ENCODE measurements around the gene ZNG1F.
"Not testable (repeated sequence)": the region's sequence is repeated elsewhere in the genome, so short reads cannot be mapped to it uniquely, and the experiment has no call there.

DNA sequence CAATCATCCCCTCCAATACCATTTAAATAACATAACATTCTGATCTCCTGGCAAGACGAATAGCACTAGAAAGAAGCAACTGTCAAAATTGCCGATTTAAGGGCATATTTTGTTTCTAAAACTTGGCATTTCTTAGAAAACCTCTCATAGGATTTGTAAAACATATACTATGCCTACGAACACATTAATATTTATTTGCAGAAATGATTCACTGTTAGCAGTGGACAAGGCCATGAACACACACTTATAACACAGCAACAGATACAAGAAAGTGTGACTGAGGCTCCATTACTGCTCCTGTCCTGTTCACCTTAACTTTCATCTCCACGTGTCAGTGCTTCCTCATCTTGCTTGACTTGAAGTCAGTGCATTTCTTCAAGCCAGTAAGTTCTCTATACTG lies 106.8 kb downstream of the ZNG1F start:
- TF ChIP-seq CEBPB (IDR thresholded peaks at IDR 0.05; ENCODE audit: low read depth, low read length); RAD21 (IDR thresholded peaks at IDR 0.05; ENCODE audit: low read length): not testable (repeated sequence)

Data from IMR-90 (cell line).